ENCODE data around the gene FRMD4A. TPM values are rescaled to one million over a fixed set of nuclear protein-coding genes. Genes with fewer than 3 reads are reported as not detected.

FRMD4A gene
- total RNA-seq, 1 experiment from 2014 or later: 0.23 TPM

DNA sequence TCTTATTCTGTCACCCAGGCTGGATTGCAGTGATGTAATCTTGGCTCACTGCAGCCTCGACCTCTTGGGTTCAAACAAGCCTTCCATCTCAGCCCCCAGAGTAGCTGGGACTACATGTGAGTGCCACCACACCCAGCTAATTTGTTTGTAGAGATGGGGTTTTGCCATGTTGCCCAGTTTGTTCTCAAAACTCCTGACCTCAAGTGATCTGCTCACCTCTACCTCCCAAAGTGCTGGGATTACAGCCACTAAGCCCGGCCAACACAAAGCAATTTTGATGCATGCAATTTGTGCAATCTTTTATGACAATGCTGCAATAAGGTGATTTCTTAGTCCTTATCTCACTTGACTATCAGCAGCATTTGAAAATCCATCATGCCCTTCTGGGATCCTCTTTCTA, 333.1 kb downstream of the FRMD4A start:
- H3K4me3 Mint-ChIP-seq (ENCODE audit: unreplicated experiment): no peak overlapping the region
- no TSS peak for BruUV-seq (replicated peaks)
- H3K36me3 Mint-ChIP-seq (ENCODE audit: insufficient read depth, unreplicated experiment): no peaks in the 10 kb centered on the region
- no peaks in the 10 kb centered on the region for H3K27me3 Mint-ChIP-seq (ENCODE audit: insufficient read depth, unreplicated experiment)
- intact Hi-C loops (cut with micrococcal nuclease): no loop called here
- POLR2A ChIA-PET: no interaction called here
- DNase-seq (ENCODE audit: unreplicated experiment): no peak
- H3K9me3 Mint-ChIP-seq (ENCODE audit: unreplicated experiment): peaks cover 16% of the 10 kb centered on the region
- CTCF ChIA-PET: no interaction called here
- no peak overlapping the region for H3K27ac Mint-ChIP-seq (ENCODE audit: low read depth, unreplicated experiment)
- TF ChIP-seq, protein P1, sequence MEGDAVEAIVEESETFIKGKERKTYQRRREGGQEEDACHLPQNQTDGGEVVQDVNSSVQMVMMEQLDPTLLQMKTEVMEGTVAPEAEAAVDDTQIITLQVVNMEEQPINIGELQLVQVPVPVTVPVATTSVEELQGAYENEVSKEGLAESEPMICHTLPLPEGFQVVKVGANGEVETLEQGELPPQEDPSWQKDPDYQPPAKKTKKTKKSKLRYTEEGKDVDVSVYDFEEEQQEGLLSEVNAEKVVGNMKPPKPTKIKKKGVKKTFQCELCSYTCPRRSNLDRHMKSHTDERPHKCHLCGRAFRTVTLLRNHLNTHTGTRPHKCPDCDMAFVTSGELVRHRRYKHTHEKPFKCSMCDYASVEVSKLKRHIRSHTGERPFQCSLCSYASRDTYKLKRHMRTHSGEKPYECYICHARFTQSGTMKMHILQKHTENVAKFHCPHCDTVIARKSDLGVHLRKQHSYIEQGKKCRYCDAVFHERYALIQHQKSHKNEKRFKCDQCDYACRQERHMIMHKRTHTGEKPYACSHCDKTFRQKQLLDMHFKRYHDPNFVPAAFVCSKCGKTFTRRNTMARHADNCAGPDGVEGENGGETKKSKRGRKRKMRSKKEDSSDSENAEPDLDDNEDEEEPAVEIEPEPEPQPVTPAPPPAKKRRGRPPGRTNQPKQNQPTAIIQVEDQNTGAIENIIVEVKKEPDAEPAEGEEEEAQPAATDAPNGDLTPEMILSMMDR (IDR thresholded peaks at IDR 0.05; ENCODE audit: unreplicated experiment): no peak
- H3K4me1 Mint-ChIP-seq (ENCODE audit: insufficient read depth, unreplicated experiment): no peaks in the 10 kb centered on the region

DNA sequence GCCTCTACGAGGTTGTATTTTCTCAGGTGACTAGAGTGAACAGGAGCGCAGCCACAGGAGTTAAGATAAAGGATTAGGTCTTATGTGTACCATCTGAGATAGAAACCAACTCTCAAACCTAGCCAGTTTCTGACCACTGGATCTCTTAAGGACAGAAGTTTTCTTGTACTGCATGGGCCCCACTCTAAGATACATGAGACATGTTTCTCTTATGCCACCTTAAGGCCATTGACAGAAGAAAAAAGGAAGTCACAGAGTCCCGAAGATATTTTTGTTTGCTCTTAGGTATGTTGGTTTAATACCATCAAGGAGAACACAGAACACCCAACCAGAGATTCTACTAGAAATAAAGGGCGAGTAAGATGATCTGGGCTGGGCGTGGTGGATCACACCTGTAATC, 335.8 kb downstream of the FRMD4A start:
- Mint-ChIP-seq H3K27ac (ENCODE audit: low read depth, unreplicated experiment) (no peak overlapping the region), H3K36me3 (ENCODE audit: insufficient read depth, unreplicated experiment) (no peaks in the 10 kb centered on the region), H3K4me1 (ENCODE audit: insufficient read depth, unreplicated experiment) (no peaks in the 10 kb centered on the region), H3K27me3 (ENCODE audit: insufficient read depth, unreplicated experiment) (no peaks in the 10 kb centered on the region), H3K9me3 (ENCODE audit: unreplicated experiment) (peaks cover 16% of the 10 kb centered on the region), H3K4me3 (ENCODE audit: unreplicated experiment) (no peak overlapping the region)
- intact Hi-C loops (cut with micrococcal nuclease): no loop called here
- DNase-seq (ENCODE audit: unreplicated experiment): no peak
- POLR2A ChIA-PET: no interaction called here
- BruUV-seq (replicated peaks): no TSS peak
- CTCF ChIA-PET: interaction anchor here (1.1 kb wide), 1 partner anchor 208 kb away, joined by 3 read pairs; no protein-coding TSS in a partner anchor
- TF ChIP-seq, protein P1 (IDR thresholded peaks at IDR 0.05; ENCODE audit: unreplicated experiment): no peak

DNA sequence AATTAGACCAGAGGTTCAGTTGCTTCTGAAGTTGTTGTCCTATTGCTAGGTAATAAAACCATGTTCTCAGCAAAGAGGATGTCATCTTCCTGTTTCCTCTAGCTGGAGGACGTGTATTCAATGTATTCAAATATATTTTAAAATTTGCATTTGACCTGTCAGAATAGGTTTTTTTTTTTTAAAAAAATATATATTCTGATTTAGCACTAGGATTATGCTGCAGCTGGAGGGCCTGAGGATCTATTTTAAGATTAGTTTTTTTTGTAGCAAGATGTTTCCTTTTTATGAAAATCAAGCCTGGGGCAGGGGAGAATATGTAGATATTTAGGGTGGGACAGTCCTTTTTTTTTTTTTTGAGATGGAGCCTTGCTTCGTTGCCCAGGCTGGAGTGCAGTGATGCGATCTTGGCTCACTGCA, 337.0 kb downstream of the FRMD4A start:
- ChIA-PET CTCF (interaction anchor here (0.5 to 0.6 kb wide), 3 partner anchors 74 to 589 kb away, joined by 3 to 4 read pairs (median 3); no protein-coding TSS in a partner anchor), POLR2A (no interaction called here)
- no peak for DNase-seq (ENCODE audit: unreplicated experiment)
- no TSS peak for BruUV-seq (replicated peaks)
- Mint-ChIP-seq H3K27me3 (ENCODE audit: insufficient read depth, unreplicated experiment) (no peaks in the 10 kb centered on the region), H3K4me1 (ENCODE audit: insufficient read depth, unreplicated experiment) (no peaks in the 10 kb centered on the region), H3K36me3 (ENCODE audit: insufficient read depth, unreplicated experiment) (no peaks in the 10 kb centered on the region), H3K9me3 (ENCODE audit: unreplicated experiment) (peaks cover 8% of the 10 kb centered on the region), H3K4me3 (ENCODE audit: unreplicated experiment) (no peak overlapping the region), H3K27ac (ENCODE audit: low read depth, unreplicated experiment) (no peak overlapping the region)
- intact Hi-C loops (cut with micrococcal nuclease): no loop called here
- TF ChIP-seq, protein P1 (IDR thresholded peaks at IDR 0.05; ENCODE audit: unreplicated experiment): no peak

DNA sequence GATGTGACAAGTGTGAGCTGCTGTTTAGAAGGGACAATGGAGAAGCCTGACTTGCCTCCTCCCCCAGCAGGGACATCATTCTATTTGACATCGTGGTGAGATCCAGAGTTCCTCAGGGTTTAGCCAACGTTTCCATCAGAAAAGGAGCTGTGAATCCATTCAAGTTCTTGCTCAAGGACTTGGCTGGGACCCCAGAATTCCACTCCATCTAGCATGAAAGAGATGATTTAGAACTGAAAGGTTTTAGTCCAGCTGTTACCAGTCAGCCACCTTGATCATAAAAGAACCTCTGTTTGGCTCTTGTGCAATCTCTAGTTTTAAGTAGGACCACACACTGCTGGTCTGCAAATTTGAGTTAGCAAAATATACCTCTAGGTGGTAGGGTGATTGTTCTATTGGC, 337.6 kb downstream of the FRMD4A start:
- Mint-ChIP-seq H3K9me3 (ENCODE audit: unreplicated experiment) (peaks cover 3% of the 10 kb centered on the region), H3K4me1 (ENCODE audit: insufficient read depth, unreplicated experiment) (no peaks in the 10 kb centered on the region), H3K36me3 (ENCODE audit: insufficient read depth, unreplicated experiment) (no peaks in the 10 kb centered on the region), H3K27me3 (ENCODE audit: insufficient read depth, unreplicated experiment) (no peaks in the 10 kb centered on the region), H3K27ac (ENCODE audit: low read depth, unreplicated experiment) (no peak overlapping the region), H3K4me3 (ENCODE audit: unreplicated experiment) (no peak overlapping the region)
- DNase-seq (ENCODE audit: unreplicated experiment): peak; percentile 48
- no TSS peak for BruUV-seq (replicated peaks)
- intact Hi-C loops (cut with micrococcal nuclease): no loop called here
- TF ChIP-seq, protein P1 (IDR thresholded peaks at IDR 0.05; ENCODE audit: unreplicated experiment): no peak
- POLR2A ChIA-PET: no interaction called here
- CTCF ChIA-PET: interaction anchor here (0.5 to 1.0 kb wide), 3 partner anchors 71 to 181 kb away, joined by 3 read pairs; no protein-coding TSS in a partner anchor

All from MCF 10A (cell line).